ENCODE measurements around the gene LSM14B. TPM values are rescaled to one million over a fixed set of nuclear protein-coding genes. Genes with fewer than 3 reads are reported as not detected.
A peak's percentile ranks its signal among the peaks of the same experiment; 100 is the strongest.
"Not testable (repeated sequence)": the region's sequence is repeated elsewhere in the genome, so short reads cannot be mapped to it uniquely, and the experiment has no call there.

The LSM14B gene
- total RNA-seq, 1 experiment from 2014 or later = 45.6 TPM

- DNase-seq (ENCODE audit: low spot score) = no peak
These were observed 23.9 kb downstream of the LSM14B start for GRCh38 chr20:62146019-62146755.

- DNase-seq (ENCODE audit: low spot score) = no peak
These were observed 24.9 kb downstream of the LSM14B start for GRCh38 chr20:62147125-62147524.

- DNase-seq (ENCODE audit: low spot score) = no peak
These were observed 25.3 kb downstream of the LSM14B start for GRCh38 chr20:62147528-62147927.

GRCh38 chr20:62148383-62148782 lies 26.1 kb downstream of the LSM14B start:
- not testable (repeated sequence) for DNase-seq (ENCODE audit: low spot score)

GRCh38 chr20:62148908-62149314 lies 26.6 kb downstream of the LSM14B start:
- no peak for DNase-seq (ENCODE audit: low spot score)

GRCh38 chr20:62149532-62150309 lies 27.4 kb downstream of the LSM14B start:
- DNase-seq (ENCODE audit: low spot score) = no peak

- DNase-seq (ENCODE audit: low spot score) = no peak
These were observed 28.0 kb downstream of the LSM14B start for GRCh38 chr20:62150310-62150575.

- DNase-seq (ENCODE audit: low spot score) = no peak
These were observed 28.9 kb downstream of the LSM14B start for GRCh38 chr20:62151225-62151624.

- DNase-seq (ENCODE audit: low spot score) = no peak
These were observed 29.6 kb downstream of the LSM14B start for GRCh38 chr20:62151835-62152364.

GRCh38 chr20:62155428-62156253 lies 33.4 kb downstream of the LSM14B start:
- peak; percentile 47 for DNase-seq (ENCODE audit: low spot score)

GRCh38 chr20:62156254-62156556 lies 33.9 kb downstream of the LSM14B start:
- no peak for DNase-seq (ENCODE audit: low spot score)

GRCh38 chr20:62156592-62157386 lies 34.5 kb downstream of the LSM14B start:
- DNase-seq (ENCODE audit: low spot score) = peak; percentile 27

- no peak for DNase-seq (ENCODE audit: low spot score)
These were observed 35.3 kb downstream of the LSM14B start for GRCh38 chr20:62157387-62158087.

- DNase-seq (ENCODE audit: low spot score) = no peak
These were observed 35.8 kb downstream of the LSM14B start for GRCh38 chr20:62158088-62158400.

- no peak for DNase-seq (ENCODE audit: low spot score)
These were observed 36.3 kb downstream of the LSM14B start for GRCh38 chr20:62158541-62158940.

- no peak for DNase-seq (ENCODE audit: low spot score)
These were observed 36.8 kb downstream of the LSM14B start for GRCh38 chr20:62159052-62159451.

GRCh38 chr20:62159839-62160238 lies 37.6 kb downstream of the LSM14B start:
- peak; percentile 86 for DNase-seq (ENCODE audit: low spot score)

GRCh38 chr20:62160253-62160652 lies 38.0 kb downstream of the LSM14B start:
- DNase-seq (ENCODE audit: low spot score) = no peak

- no peak for DNase-seq (ENCODE audit: low spot score)
These were observed 38.6 kb downstream of the LSM14B start for GRCh38 chr20:62160876-62161275.

- no peak for DNase-seq (ENCODE audit: low spot score)
These were observed 39.1 kb downstream of the LSM14B start for GRCh38 chr20:62161347-62161746.

Measured in A172 (cell line).